Fibroblast of the aortic adventitia (primary cell): ENCODE data around the gene TSSK3. TPM values are rescaled to one million over a fixed set of nuclear protein-coding genes. Genes with fewer than 3 reads are reported as not detected.

Experiments
- DNase-seq: peaks from one replicate; pipeline ENCODE4 v3.0.0-alpha.2; 2010; ENCODE audit warnings: low read depth
- H3K4me3 ChIP-seq: 2 replicates; pipeline ENCODE4 v1.5.1; 2011; ENCODE audit warnings: low read depth, mild to moderate bottlenecking, control low read depth, low read length, moderate library complexity
- CTCF ChIP-seq: IDR thresholded peaks from 2 replicates; pipeline ENCODE4 v1.5.1; 2011; ENCODE audit warnings: mild to moderate bottlenecking, low read length, control low read depth, inconsistent platforms; ENCODE audit not compliant: insufficient read depth
- total RNA-seq: library from RNA; depleted of rRNA; stranded (reverse); fragments of >200 nt; gene quantifications from 2 replicates; pipeline ENCODE4 v1.2.3, GENCODE V29; 2012; ENCODE audit warnings: low replicate concordance

Gene TSSK3
- total RNA-seq, 1 donor = 2.3 TPM

- TF ChIP-seq CTCF = no peak
- no peak for DNase-seq
- H3K4me3 ChIP-seq = no peak overlapping the region
Observed at GRCh38 chr1:32349211-32349708, 13.1 kb upstream of the TSSK3 start.

- peak overlapping the region; percentile 78 for H3K4me3 ChIP-seq
- TF ChIP-seq CTCF = peak; percentile 61
- peak; percentile 64 for DNase-seq
Observed at GRCh38 chr1:32350785-32351398, 11.4 kb upstream of the TSSK3 start.

DNA sequence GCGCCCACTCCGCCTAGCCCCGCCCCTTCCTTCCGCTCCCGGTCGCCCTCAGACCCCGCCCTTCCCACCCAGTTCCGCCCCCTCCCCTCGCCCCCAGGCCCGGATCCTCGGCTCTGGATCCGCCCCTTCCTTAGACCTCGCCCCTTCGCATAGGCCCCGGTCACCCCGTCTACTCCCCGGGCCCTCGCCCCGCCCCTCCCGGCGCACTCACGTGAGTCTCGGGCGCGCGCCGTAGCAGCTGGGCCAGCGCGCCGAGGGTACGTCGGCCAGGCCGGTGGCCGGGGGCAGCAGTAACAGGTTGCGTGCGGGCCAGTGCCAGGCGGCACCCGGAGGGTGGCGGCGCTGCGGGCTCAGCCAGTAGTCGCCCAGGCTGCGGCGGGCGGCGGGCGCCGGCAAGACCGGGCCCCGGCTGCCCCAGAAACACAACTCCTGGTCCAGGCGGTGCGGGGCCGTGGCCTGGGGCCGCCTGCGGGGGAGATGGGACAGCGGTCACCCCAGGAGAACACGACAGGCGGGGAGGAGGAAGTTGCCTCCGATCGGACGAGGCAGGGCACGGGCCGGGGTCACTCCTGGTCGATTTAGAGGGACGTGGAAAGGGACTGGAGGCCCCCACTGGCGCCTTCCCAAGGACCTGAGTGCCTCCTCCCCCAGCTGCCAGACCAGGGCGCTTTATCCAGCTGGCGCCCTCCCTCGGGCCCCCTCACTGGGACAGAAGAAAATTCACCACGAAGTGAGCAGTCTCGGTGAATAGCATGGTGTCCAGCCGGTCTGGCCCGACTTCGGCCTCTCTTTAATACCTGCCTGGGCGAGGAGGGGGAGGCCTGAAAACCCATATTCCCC is 10.7 kb upstream of the TSSK3 start:
- H3K4me3 ChIP-seq = peak overlapping the region; percentile 78
- DNase-seq = peak; percentile 88
- no peak for TF ChIP-seq CTCF

DNA sequence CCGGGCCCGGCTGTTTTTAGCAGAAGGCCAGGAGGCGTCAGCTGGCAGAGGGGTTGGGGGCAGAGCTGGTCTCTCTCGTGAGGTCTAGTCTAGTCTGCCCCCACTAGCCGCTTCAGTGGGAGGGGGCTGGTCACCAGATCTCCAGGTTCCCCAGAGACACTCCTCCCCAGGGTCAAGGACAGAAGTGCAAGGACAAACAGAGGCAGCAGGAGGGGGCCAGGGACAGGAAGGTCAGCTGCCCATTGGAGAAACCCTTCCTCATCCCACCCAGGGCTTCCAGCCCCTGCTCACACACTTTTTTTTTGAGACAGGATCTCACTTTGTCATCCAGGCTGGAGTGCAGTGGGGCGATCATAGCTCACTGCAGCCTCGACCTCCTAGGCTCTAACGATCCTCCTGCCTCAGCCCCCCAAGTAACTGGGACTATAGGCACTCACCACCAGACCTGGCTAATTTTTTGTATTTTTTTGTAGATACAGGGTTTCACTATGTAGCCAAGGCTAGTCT is 10.0 kb upstream of the TSSK3 start:
- DNase-seq = no peak
- H3K4me3 ChIP-seq = peak overlapping the region; percentile 78
- TF ChIP-seq CTCF = no peak

GRCh38 chr1:32352831-32353383 is 9.4 kb upstream of the TSSK3 start:
- DNase-seq = peak; percentile 23
- no peak for TF ChIP-seq CTCF
- H3K4me3 ChIP-seq = peak overlapping the region; percentile 78

GRCh38 chr1:32353431-32353830 is 8.9 kb upstream of the TSSK3 start:
- DNase-seq = no peak
- no peak overlapping the region for H3K4me3 ChIP-seq
- TF ChIP-seq CTCF = no peak
